ENCODE data around the gene DIDO1.

DIDO1 gene

DNA sequence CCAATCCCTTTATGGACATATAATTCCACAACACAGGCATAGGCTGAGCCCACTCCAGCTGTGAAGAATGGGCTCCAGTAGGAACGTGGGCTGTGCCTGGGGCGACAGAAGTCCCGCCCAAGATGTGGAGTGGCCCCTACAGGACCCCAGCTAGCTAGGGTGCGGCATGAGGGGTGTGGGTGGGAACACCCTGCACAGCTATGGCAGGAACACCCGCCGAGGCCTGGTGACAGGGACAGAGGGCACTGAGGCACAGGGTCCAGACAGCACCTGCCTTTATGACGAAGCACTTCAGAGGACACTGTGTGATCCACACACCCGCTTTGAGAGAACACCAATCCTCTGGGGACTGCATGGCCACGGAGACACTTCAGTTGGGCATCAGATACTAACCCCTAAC lies 36.4 kb downstream of the DIDO1 start:
- DNase-seq: no peak

DNA sequence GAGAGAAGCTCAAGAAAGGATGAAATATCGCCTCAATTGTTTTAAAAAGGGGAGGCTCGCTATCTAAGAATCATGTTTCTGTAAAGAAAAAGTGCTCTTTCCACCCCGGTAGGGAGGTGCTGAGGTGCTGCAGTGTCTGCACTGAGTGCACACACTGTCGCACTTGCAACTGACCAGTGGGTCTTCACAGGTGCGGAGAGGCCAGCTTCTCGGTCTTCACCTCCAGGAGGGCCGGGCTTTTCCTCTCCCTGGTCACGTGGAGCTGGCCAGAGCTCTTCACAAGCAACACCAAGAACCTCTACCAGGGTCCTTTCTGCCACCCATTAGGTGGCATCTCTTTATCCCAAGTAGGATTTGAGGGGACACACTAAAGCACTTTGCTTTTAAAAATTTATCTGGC lies 36.9 kb downstream of the DIDO1 start:
- no peak for DNase-seq

DNA sequence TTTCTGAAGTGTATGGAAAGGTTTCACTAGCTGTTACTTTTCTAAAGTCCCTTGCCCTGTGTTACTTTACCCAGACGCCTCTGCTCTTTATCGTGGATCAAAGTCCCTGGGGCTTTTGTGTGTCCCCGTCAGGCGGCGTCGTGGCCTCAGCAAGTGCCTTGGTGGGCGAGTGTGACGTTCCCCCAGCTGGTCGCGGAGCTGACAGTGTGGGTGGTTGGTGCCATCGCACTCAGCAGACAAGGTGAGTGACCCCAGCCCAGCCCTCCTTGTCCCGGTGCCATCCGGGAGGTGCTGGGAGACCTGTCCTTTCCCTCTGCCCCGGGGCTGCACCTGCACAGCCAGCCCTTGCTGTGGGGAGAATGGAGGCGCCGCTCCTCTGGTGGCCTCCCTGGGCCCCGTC lies 37.4 kb downstream of the DIDO1 start:
- no peak for DNase-seq

DNA sequence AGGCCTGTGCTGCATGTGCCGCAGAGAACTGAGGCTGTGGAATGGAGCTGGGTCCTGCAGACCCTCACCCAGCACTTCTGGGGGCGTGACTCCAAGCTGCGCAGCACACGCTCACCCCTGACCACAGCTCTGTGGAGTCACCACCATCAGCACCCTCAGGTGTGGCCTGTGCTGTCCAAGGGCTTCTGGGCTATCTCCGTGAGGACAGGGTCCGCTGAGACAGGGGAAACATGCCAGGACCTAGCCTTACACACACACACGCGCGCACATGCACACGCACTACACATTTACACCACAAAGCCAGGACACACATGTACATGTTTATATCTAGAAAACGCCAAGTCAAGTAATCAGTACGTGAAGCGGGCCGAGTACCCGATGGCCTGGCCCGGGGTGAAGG lies 37.9 kb downstream of the DIDO1 start:
- no peak for DNase-seq

DNA sequence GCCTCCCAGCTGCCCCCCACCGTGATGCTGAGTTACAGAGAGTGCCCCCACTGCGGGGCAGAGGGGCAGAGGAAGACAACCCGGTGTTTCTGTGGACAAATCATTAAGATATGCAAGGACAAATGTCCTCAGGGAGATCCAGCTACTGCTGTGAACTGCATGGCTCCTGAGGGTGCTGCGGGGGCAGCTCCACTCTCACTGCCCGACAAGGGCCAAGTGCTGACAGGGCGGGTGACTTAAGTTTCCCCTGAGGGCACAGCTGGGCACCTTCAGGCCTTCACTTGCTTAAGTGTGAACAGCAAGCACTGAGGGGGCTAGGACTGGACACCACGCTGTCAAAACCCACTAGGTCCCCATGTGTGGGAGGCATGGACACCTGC lies 38.5 kb downstream of the DIDO1 start:
- no peak for DNase-seq

DNA sequence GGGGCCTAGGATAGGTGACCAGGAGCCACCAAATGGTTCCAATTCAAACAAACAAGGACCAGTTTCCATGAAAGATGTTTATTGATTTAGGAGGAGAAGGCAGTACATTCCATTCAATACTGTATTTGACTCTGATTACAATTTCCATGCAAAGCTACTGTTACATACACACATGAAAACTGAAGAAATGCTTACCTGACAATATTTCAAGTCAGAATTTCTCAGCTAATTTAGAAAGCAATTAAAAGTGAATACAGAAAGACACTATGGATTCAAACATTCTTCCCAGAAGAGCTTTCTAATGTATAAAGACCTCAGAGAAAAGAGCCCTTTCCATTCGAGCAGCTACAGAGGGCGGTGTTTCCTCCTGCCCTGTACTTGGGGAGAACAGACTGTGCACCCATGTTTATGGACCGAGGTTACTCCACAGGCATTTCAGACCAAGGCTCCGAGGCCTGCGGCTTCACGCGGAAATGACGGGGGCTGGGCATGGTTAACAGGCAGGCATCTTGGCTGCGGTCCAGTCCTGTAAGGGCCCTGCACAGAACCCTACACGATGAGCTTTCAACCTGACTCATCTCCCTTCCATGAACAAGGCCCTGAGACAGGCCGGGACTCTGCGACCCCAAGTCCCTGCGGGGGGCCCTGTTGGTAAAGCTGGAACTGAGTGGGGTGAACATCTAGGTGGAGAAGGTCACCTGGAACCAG lies 39.0 kb downstream of the DIDO1 start:
- DNase-seq: no peak

DNA sequence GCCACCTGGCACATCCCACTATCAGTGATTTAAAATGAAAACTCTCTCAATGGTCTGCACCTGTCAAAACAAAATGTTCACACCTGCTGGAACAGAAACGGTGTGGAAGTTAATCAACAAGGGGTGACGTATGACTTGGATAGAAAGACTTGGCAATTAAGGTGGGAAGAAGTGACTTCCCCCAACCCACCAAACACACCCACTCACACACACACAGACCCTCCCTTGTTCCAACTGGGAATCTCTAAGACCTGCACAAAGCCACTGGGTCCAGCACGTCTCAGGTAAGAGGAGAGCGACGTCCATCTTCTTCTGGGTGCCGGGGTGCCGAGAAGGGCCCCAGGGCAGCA lies 39.6 kb downstream of the DIDO1 start:
- DNase-seq: no peak

DNA sequence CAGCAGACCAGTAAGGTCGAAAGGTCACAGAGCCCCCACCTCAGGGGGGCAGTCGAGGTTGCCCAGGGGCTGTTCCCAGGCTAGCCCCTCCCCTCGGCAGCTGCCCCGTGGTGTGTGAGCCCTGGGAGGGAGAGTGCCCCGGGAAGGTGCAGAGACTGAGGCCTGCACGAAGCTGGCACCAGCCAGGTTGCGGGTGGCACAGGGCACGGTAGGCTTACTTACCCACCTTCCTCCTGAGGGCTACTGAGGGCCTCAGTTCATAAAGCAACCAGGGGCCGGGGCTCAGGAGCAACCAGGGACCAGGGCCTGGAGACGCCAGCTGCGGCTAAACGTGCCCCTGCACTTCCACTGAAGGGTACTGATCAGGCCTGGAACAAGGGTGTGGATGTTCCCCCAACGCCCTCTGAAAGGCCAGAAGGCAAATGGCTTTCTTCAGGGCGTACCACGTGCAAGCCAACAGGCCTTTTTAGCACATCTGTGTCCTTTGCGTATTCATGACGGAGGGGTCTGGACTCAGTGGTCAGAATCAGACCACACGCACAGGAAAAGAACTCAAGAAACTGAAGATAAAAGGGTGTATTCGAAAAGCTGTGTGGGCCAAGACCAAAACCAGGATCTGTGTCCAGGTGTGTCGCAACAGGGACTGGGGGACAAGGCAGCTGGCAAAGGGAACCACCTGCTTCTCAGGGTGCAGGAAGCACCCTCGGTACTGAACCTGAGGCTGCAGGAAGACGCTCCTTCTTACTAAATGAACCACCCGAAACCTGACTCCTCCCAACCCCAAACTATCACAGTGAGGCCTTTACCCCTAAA lies 40.2 kb downstream of the DIDO1 start:
- no peak for DNase-seq

DNA sequence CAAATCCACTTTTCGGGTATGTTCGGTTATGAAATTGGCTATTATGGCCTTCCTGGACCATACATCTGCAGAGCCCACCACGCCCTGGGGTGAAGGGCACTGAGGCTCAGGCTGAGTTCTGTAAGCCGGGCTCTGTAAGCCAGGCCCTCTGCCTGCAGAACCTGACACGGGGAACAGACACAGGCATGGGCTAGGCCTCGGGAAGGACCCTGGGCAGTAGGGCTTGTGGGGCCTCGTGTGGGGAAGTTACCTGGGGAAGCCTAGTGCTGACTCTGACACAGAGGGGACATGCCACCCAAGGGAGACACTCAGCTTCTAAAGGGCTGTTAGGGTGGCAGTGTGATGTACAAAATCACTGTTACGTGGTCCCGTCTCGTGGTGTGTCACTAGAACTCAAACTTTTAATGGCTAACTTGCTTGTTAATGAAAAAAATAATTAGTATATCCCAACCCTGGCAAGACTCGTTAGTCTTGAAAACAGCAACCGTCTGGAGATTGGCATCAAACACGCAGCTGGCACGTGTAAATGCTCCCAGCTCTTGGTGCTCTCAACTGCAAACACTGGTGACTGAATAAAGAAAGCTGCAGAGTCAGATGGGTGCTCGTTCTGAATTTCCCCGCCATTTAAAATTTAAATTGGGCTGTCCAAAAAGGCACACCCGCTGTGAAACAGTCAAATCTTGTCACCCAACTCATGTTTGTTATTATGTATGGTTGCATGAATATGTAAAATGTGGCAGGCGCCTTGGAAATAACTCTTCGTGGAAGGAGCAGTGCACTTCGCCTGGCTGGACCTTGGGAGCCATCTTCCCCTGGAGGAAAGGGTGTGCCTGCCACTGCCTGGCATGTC lies 41.0 kb downstream of the DIDO1 start:
- no peak for DNase-seq

DNA sequence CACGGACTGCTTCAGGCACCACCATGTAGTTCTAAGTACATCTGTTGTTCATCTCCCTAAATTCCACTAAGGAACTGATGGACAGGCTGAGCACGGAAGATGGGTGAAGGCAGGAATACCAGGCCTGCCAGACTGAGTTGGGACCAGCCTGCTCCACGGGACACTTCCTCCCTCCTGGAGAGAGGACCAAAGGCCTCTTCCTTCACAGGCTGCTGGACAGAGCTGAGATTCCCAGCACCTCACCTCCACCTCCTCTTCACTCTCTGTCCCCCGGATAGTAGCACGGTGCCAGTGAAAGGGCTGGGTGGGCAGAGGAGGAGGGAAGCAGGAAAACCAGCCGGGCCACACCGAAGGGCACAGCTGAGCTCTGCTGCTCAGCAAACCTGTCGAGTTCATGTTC lies 41.7 kb downstream of the DIDO1 start:
- DNase-seq: no peak

DNA sequence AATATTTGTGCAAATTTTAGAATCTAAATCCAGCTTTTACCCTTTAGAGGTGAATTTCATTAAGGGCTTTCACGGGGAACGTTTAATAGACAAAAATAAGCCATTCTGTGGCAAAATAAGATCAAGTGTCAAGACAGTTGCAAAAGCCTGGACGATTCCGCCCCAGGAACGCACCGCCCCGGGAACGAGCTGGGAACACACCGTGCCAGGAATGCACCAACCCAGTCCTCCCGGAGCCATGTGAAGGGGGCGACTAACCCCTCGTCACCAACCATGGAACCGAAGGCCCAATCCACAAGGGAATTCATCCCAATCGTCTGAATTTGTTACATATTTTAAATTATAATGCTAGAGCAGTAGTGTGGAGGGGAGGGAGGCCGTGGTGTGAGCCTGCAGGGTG lies 43.9 kb downstream of the DIDO1 start:
- DNase-seq: no peak

DNA sequence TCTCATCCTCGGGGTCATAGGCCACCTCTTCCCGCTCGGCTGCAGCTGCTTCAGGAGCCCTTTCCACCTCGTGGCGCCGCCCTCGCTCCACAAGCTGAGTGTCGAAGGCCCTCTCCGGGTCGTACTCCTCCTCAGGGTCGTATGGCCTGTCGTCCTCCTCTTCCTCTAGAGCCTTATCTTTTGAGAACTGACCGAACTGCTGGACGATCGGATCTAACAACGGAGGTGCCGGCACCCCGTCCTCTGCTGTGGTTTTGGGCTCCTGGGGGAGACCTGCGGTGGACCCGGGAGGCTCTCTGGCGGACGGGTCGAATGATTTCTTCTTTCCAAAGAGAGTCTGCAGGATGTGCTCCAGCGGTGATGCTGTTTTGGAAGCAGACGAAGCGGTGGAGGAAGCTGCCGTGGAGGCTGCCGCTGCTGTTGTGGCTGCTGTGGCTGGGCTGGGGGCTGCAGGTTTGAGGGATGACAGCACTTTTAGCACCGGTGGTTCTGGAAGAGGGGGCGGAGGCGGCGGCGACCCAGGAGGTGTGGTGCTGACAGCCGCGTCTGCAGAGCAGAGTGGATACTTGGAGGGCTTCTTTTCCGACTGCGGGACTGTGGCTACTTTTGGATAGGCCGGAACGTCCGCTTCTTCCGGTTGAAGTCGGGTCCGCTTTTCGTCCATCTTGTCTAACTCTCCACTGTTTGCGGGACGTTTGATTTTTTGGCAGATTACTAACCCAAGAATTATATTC lies 44.5 kb downstream of the DIDO1 start:
- no peak for DNase-seq

DNA sequence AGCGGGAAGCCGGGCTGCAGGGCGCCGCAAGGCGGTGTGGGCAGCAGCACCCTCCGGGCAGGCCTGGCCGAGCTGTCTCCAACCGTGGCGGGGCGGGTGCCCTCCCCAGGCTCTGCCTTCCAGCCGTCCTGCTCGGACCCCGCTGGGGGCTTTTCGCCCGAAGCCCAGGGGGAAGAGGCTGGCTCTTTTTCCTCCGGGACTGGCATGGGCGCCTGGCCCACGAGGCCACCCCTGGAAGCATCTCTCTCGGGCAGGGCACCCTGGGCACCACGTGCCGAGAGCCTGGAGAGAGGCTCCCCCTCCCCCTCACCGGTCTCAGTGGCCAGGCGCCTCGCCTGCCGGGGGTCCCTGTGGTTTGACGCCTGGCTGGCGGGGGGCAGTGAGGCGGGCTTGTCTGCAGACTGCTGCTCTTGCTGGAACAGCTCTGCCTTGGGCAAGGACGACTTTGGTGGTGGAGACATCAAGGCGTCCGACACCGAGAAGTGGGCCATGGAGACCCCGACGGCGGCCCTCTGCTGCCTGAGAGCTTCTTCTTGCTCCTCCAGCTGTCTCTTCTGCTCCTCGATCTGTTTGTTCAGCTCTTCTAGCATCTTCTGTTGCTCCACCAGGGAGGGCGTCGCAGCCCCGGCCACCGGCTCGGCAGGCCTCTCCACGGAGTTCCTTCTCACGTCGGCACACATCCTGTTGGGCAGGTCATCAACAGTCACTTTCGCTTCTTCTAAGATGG lies 45.2 kb downstream of the DIDO1 start:
- DNase-seq: no peak

DNA sequence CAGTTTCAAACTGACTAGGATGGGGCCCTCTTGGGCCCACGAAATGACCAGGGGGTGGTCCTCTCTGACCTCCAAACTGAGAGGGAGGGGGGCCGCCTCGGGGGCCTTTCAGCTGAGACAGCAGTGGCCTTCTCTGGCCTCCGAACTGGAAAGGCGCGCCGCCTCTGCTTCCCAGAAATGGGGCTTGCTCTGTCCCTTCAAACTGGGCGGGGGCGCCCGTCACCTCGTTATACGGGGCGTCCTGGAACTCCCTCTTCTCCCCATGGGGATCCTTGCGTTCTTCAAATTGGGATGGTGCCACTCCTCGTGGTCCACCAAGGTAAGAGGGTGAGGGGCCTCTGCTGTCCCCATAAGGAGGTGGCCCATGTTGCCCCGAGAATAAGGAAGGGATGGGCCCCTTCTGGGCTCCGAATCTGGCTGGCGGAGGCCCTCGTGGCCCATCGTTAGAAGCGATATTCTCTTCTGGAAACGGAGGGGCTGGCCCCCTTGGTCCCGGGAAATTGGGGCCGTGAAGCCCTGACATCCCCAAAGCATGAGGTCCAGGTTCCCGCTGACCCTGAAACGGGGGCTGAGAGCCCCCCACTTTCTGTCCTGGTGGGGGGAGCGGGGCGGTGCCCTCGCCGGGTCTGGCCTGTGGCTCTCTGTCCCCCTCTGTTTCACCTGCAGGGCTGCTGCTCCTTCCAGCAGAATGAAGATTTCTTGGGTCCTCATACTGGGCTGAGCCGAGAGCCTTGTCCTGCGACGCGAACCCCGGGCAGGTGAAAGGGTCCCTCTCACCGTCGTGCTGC lies 46.0 kb downstream of the DIDO1 start:
- no peak for DNase-seq

DNA sequence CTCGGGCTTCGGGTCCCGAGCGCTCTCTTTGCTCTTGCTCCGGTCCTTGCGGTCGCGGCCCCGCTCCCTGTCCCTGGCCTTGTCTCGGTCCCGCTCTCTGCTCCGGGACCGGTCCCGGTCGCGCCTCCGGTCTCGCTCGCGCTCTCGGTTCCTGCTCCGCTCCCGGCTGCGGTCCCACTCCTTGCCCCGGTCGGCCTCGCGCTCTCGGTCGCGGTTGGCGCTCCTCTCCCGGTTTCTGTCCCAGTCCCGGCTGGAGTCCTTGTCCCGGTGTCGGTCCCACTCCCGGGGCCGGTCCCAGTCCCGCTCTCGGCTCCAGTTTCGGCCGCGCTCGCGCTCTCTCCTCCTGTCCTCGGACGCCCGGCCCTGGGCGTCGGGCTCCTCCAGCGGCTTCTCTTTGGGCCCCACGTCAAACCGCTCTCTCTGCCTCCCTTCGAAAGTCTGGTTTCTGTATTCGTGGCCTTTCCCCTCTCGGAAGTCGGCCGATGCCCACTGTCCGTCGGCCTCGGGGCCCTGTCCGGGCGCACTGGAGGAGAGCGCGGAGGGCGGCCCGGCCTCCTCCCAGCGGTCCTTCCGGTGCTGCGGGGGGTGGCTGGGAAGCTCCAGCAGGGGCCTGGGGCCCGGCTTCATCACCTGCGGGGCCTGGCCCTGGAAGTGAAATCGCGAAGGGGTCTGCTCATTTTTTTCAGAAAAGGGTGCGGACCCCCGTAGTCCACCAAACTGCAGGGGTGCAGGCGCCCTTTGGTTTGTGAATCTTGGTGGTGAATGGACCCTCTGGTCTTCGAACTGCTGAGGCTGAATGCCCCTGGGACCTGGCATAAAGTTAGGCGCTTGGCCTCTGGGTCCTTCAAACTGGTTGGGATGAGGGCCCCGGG lies 46.8 kb downstream of the DIDO1 start:
- no peak for DNase-seq

DNA sequence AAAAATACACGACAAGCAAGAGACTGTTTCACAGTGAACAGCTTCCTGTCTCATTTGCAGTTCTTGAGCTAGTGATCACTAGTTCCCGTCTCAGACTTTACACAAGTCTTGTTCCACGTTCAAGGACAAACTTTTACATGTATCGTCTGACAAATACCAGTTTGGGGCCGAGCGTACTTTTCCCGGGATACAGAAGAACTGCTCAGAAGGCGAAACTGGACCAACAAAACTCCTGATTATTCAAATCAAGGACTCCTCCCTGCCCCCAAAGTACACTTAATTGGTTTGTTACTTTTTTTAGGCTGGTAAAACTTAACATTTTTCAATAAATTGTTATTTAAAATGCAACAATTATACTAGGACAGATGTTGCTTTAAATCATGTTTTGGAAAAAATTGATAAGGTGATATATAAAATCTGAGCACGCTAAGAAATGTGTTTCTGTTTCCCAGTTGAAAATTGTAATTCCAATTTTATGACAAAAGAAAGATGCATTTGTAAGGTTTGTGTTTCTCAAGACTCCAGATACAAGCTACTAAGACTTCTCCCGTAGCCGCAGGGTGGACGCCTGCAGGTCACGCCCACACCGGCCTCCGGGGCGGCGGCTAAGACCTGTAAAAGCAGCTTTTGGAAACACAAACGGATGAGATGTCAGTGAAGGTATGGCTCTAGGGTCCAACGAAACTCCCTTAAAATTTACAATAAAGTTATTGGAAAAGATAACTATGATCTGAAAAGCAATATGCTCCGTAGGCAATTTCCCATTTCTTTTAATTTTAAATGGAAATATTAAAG lies 47.9 kb downstream of the DIDO1 start:
- DNase-seq: no peak

DNA sequence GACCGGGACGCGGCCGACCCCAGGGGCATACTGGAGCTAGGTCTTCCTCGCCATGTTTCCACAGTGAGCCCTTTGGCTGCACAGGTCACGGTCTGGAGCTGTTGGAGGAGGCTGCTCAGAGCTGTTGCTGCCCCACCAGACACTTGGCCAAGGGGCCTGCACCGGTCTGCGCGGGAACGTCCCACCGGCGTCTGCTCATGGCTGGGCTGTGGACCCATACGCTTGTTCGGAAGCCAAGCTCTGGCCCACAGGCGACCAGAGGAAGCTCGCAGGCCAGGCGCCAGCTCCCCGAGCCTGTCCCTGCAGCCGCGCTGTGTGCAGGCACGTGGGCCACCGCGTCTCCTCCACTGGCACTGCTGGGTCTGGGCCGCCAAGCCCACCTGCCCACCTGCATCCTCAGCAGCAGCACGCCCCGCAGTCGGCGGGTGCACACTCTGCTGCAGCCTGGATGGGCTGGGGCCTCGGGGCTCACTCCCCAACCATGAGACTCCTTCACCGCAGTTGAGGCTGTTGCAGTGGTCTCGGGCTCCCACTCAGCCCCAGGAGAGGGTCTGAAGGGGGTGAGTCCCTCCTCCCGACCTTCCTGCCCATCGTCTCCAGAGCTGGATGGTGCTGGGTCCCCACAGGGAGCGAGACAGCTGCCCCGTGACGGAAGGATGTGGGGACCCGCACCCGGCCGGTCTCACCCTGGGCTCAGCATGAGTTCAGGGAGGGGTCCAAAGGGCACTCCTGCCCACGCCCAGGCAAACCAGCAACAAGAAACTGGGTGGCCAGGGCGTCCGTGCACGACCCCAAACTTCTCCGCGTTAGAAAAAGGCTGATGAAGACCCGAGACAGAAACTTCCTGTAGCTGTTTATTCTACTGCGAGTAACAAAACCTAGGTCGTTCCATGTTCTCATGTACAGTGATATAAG lies 49.1 kb downstream of the DIDO1 start:
- no peak for DNase-seq

DNA sequence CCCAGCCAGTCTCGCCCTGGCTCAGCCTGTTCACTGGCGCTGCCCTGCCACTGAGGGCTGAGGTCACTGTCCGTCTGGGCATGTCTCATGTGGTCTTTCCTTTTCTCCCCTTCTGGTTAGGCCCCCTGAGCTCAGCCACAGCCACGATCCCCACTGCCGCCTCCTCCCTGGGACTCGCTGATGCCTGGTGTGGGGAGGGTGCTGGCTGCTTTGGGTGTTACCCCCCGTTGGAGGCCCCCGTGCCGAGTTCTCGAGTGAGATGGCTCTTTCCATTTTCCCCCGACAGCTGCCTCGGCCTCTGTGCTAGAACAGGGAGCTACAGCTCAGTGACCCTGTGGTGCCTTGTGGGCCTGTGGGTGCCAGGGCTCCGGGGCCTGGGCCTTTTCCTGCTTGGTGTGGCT lies 49.8 kb downstream of the DIDO1 start:
- DNase-seq: no peak

All from activated CD4-positive, alpha-beta T cell treated with anti-CD3 and anti-CD28 coated beads for 1 hour (primary cell).